ENCODE data around the gene CUBN. TPM values are rescaled to one million over a fixed set of nuclear protein-coding genes. Genes with fewer than 3 reads are reported as not detected.

Gene CUBN
- total RNA-seq, 1 donor from 2014 or later, result 1.3 TPM

DNA sequence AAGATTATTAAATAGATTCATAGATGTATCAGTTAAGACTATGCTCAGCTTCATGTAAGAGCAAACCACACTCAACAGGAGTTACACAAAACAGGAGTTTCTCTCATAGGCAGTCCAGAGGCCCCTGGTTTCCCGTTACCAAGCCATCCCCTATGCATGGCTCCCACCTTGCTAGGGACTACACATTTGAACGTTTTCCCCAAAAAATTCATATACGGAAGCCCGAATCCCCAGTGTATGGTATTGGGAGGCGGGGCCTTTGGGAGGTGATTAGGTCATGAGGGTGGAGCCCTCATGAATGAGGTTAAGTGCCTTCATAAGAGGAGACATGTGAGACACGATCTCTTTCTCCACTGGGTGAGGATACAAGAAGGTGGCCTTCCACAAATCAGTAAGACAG is 341.5 kb downstream of the CUBN start:
- Histone ChIP-seq H3K4me3 (no peak overlapping the region), H3K4me1 (no peaks in the 10 kb centered on the region), H3K27ac (no peak overlapping the region), H3K9me3 (no peaks in the 10 kb centered on the region), H3K27me3 (no peaks in the 10 kb centered on the region), H3K36me3 (no peaks in the 10 kb centered on the region)
- TF ChIP-seq, protein P1, sequence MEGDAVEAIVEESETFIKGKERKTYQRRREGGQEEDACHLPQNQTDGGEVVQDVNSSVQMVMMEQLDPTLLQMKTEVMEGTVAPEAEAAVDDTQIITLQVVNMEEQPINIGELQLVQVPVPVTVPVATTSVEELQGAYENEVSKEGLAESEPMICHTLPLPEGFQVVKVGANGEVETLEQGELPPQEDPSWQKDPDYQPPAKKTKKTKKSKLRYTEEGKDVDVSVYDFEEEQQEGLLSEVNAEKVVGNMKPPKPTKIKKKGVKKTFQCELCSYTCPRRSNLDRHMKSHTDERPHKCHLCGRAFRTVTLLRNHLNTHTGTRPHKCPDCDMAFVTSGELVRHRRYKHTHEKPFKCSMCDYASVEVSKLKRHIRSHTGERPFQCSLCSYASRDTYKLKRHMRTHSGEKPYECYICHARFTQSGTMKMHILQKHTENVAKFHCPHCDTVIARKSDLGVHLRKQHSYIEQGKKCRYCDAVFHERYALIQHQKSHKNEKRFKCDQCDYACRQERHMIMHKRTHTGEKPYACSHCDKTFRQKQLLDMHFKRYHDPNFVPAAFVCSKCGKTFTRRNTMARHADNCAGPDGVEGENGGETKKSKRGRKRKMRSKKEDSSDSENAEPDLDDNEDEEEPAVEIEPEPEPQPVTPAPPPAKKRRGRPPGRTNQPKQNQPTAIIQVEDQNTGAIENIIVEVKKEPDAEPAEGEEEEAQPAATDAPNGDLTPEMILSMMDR (IDR thresholded peaks at IDR 0.05), result no peak
- DNase-seq, result no peak
- ATAC-seq, result no peak
- intact Hi-C loops (cut with DNase I), result no loop called here

DNA sequence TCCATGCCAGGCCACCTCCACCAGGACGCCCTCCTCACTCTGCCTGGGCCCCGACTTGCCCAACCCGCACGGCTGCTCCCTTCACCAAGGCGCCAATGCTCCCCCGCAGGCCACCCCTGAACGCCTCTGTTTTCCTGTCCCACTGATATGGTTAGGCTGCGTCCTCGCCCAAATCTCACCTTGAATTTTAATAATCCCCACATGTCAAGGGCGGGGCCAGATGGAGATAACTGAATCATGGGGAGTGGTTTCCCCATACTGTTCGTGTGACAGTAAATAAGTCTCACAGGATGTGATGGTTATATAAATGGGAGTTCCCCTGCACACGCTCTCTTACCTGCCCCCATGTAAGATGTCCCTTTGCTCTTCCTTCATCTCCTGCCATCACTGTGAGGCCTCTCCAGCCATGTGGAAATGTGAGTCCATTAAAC is 342.2 kb downstream of the CUBN start:
- Histone ChIP-seq H3K4me3 (no peak overlapping the region), H3K4me1 (no peaks in the 10 kb centered on the region), H3K9me3 (no peaks in the 10 kb centered on the region), H3K27ac (no peak overlapping the region), H3K27me3 (no peaks in the 10 kb centered on the region), H3K36me3 (no peaks in the 10 kb centered on the region)
- TF ChIP-seq, protein P1 (IDR thresholded peaks at IDR 0.05), result no peak
- intact Hi-C loops (cut with DNase I), result no loop called here
- DNase-seq, result no peak
- ATAC-seq, result no peak

DNA sequence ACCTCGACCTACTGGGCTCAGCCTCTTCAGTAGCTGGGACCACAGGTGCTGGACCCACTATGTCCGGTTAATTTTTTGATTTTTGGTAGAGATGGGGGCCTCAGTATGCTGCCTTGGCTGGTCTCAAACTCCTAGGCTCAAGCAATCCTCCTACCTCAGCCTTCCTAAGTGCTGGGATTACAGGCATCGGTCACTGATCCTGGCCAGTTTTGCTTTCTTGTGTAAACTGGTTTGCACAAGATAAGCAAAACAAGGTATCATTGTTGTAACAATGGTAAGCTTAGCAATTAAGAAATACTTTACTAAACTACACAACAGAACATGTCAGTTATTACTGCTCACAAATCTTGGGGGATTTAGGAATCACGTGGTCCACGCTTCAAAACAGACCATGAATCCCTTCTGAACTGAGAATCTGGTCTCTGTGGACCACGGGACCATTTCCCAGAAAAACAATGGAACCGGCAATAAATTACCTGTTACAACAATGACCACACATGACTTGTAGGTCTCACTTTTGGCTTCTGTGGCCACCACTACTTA is 349.2 kb downstream of the CUBN start:
- ATAC-seq, result no peak
- Histone ChIP-seq H3K4me3 (no peak overlapping the region), H3K4me1 (peaks cover 5% of the 10 kb centered on the region), H3K27ac (no peak overlapping the region), H3K36me3 (peaks cover 12% of the 10 kb centered on the region), H3K9me3 (no peaks in the 10 kb centered on the region), H3K27me3 (no peaks in the 10 kb centered on the region)
- intact Hi-C loops (cut with DNase I), result no loop called here
- TF ChIP-seq, protein P1 (IDR thresholded peaks at IDR 0.05), result no peak
- no peak for DNase-seq

DNA sequence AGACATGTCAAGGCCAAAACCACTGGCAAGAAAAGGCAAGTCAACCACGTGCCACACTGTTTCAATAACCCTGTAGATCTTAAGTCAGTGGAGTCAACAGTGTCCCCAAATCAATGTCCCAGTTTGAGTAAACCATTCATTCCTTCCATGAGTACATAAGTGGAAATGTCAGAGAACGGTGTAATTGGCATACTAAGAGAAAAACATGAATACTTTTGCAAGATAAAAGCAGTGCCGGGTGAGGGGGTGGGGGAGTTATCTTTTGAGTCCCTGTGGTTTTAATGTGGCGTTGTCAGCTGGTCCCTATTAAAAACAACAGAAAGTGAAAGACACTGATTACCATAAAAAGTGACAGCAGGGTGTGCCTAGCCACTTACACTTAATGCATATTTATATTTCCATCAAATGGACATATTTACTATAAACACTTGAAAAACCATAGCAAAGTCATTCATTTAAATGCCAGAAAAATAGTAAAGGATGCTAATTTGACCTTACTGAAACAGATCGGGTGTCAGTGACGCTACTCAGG is 350.2 kb downstream of the CUBN start:
- ATAC-seq (no peak), DNase-seq (no peak)
- TF ChIP-seq, protein P1 (IDR thresholded peaks at IDR 0.05), result no peak
- Histone ChIP-seq H3K4me1 (peaks cover 5% of the 10 kb centered on the region), H3K27me3 (no peaks in the 10 kb centered on the region), H3K27ac (no peak overlapping the region), H3K9me3 (no peaks in the 10 kb centered on the region), H3K4me3 (no peak overlapping the region), H3K36me3 (peaks cover 12% of the 10 kb centered on the region)
- intact Hi-C loops (cut with DNase I), result no loop called here

DNA sequence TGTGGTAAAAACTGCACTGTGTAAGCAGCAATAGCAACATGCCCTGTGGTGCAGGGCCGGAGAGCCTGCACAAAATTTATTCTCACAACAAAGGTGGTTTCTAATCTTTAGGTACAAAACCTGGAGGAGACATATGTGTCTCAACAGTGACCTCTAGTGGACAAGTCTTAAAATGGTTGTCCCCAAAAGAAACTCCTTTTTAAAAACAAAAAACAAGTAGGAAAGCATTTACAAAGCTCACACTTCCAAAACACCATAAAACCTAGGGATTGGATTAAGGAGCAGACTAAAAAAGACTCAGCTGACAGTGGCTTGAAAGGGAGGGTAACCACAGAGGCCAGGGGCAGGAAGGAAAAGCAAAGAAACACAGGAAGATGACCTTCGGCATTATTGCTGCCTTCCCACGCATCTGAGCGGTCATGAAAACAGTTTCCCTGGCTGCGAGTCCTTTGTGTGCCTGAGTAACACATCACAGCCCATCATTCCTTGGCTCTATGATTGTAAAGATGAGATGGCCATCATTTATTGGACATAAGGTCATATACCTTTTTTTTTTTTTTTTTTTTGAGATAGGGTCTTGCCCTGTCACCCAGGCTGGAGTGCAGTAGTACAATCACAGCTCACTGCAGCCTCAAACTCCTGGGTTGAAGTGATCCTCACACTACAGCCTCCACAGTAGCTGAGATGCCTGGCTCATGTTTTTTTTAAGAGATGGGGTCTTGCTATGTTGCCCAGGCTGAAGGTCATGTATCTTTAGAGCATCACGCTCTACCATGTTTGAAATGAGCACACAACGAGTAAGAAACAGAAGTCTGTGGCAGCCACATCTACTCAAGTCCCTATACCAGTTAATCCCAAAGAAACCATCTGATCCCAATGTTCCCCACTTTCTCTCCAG is 351.9 kb downstream of the CUBN start:
- H3K27ac ChIP-seq, result peak overlapping the region; percentile 28
- TF ChIP-seq, protein P1 (IDR thresholded peaks at IDR 0.05), result peak; percentile 84
- ATAC-seq (peak; percentile 77), DNase-seq (no peak)
- no peak overlapping the region for H3K4me3 ChIP-seq
- intact Hi-C loops (cut with DNase I), result no loop called here
- peaks cover 5% of the 10 kb centered on the region for H3K4me1 ChIP-seq
- peaks cover 12% of the 10 kb centered on the region for H3K36me3 ChIP-seq
- H3K27me3 ChIP-seq, result no peaks in the 10 kb centered on the region
- no peaks in the 10 kb centered on the region for H3K9me3 ChIP-seq

Measured in upper lobe of right lung (tissue), 1 donor.